SU-DHL-6 (cell line): ENCODE results near the gene WDR7.

Experiments
- H2AFZ ChIP-seq: fragments of 200-600 bp; sonication (generic); 2 replicates; pipeline ENCODE4 v1.6.1; 2014; ENCODE audit warnings: low read depth, mild to moderate bottlenecking, moderate library complexity, mixed read lengths, antibody characterized with exemption, low read length; ENCODE audit not compliant: severe bottlenecking
- H3F3A ChIP-seq: fragments of 200-600 bp; shearing (Covaris generic); 2 replicates; pipeline ENCODE4 v1.6.0; 2016; ENCODE audit warnings: antibody characterized with exemption, mild to moderate bottlenecking; ENCODE audit not compliant: insufficient read depth
- H3K27ac ChIP-seq: fragments of 200-600 bp; sonication (generic); 2 replicates; pipeline ENCODE4 v1.5.1; 2016; ENCODE audit warnings: low read depth, mild to moderate bottlenecking, low read length, moderate library complexity, mixed read lengths
- H3K27me3 ChIP-seq: fragments of 200-600 bp; sonication (generic), shearing (Covaris generic); 2 replicates; pipeline ENCODE4 v1.6.0; 2014; ENCODE audit warnings: mild to moderate bottlenecking, low read length
- H3K36me3 ChIP-seq: fragments of 200-600 bp; sonication (generic); 2 replicates; pipeline ENCODE4 v1.6.1; 2014; ENCODE audit warnings: mild to moderate bottlenecking, low read length, mixed read lengths
- H3K4me2 ChIP-seq: fragments of 300-600, 200-600 bp; shearing (Covaris generic), sonication (generic); 2 replicates; pipeline ENCODE4 v1.6.0; 2014; ENCODE audit warnings: low read length, low read depth, mild to moderate bottlenecking; ENCODE audit not compliant: poor library complexity, severe bottlenecking
- H3K4me3 ChIP-seq: fragments of 200-600 bp; sonication (generic); 2 replicates; pipeline ENCODE4 v1.5.1; 2014; ENCODE audit warnings: antibody characterized with exemption, low read length, mild to moderate bottlenecking, mixed read lengths; ENCODE audit not compliant: insufficient read depth, poor library complexity, severe bottlenecking
- H3K79me2 ChIP-seq: fragments of 200-600 bp; sonication (generic); 2 replicates; pipeline ENCODE4 v1.6.1; 2014; ENCODE audit warnings: mild to moderate bottlenecking, low read length, moderate library complexity; ENCODE audit not compliant: insufficient read depth
- H3K9ac ChIP-seq: fragments of 200-600 bp; sonication (generic); 2 replicates; pipeline ENCODE4 v1.7.0; 2014; ENCODE audit warnings: mild to moderate bottlenecking, low read length
- H3K9me2 ChIP-seq: fragments of 200-600 bp; sonication (generic); replicated peaks from 2 replicates; pipeline ENCODE4 v1.6.1; 2014; ENCODE audit warnings: low read length; ENCODE audit not compliant: insufficient read depth
- H3K9me3 ChIP-seq: fragments of 200-600 bp; sonication (generic); 2 replicates; pipeline ENCODE4 v1.6.1; 2014; ENCODE audit warnings: low read length, mixed read lengths; ENCODE audit not compliant: insufficient read depth
- H4K20me1 ChIP-seq: fragments of 200-600 bp; sonication (generic); 2 replicates; pipeline ENCODE4 v1.6.1; 2014; ENCODE audit warnings: low read depth, mild to moderate bottlenecking, antibody characterized with exemption, low read length, moderate library complexity, mixed read lengths
- EZH2phosphoT487 ChIP-seq: fragments of 200-600 bp; sonication (generic), shearing (Covaris generic); conservative IDR thresholded peaks from 2 replicates; pipeline ENCODE4 v1.6.1; 2018; ENCODE audit warnings: mild to moderate bottlenecking, antibody characterized with exemption, low read length, moderate library complexity, mixed read lengths
- TF ChIP-seq, protein P1 (sequence below): fragments of 200-600 bp; sonication (generic); IDR thresholded peaks from one replicate; pipeline ENCODE4 v1.5.1; 2017; ENCODE audit warnings: antibody characterized with exemption, mild to moderate bottlenecking, low read length, moderate library complexity; ENCODE audit not compliant: insufficient read depth, poor library complexity, severe bottlenecking

The WDR7 gene

GRCh38 chr18:57035590-57035989 lies 384.4 kb downstream of the WDR7 start:
- no peaks in the 10 kb centered on the region for H3K9me3 ChIP-seq
- H2AFZ ChIP-seq, result no peak overlapping the region
- no peak overlapping the region for H3K9ac ChIP-seq
- H3K27me3 ChIP-seq, result no peaks in the 10 kb centered on the region
- no peak overlapping the region for H3K27ac ChIP-seq
- H3F3A ChIP-seq, result no peaks in the 10 kb centered on the region
- H3K36me3 ChIP-seq, result no peaks in the 10 kb centered on the region
- TF ChIP-seq, protein P1, sequence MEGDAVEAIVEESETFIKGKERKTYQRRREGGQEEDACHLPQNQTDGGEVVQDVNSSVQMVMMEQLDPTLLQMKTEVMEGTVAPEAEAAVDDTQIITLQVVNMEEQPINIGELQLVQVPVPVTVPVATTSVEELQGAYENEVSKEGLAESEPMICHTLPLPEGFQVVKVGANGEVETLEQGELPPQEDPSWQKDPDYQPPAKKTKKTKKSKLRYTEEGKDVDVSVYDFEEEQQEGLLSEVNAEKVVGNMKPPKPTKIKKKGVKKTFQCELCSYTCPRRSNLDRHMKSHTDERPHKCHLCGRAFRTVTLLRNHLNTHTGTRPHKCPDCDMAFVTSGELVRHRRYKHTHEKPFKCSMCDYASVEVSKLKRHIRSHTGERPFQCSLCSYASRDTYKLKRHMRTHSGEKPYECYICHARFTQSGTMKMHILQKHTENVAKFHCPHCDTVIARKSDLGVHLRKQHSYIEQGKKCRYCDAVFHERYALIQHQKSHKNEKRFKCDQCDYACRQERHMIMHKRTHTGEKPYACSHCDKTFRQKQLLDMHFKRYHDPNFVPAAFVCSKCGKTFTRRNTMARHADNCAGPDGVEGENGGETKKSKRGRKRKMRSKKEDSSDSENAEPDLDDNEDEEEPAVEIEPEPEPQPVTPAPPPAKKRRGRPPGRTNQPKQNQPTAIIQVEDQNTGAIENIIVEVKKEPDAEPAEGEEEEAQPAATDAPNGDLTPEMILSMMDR, result no peak
- TF ChIP-seq EZH2phosphoT487, result no peak
- no peaks in the 10 kb centered on the region for H4K20me1 ChIP-seq
- no peaks in the 10 kb centered on the region for H3K9me2 ChIP-seq
- H3K79me2 ChIP-seq, result no peaks in the 10 kb centered on the region
- no peak overlapping the region for H3K4me2 ChIP-seq
- no peak overlapping the region for H3K4me3 ChIP-seq

GRCh38 chr18:57038395-57038794 lies 387.2 kb downstream of the WDR7 start:
- Histone ChIP-seq H3K9ac (no peak overlapping the region), H2AFZ (no peak overlapping the region), H3K4me3 (no peak overlapping the region), H3K36me3 (no peaks in the 10 kb centered on the region), H3K27me3 (no peaks in the 10 kb centered on the region), H3K9me3 (no peaks in the 10 kb centered on the region), H3F3A (no peaks in the 10 kb centered on the region), H4K20me1 (no peaks in the 10 kb centered on the region), H3K9me2 (no peaks in the 10 kb centered on the region), H3K27ac (no peak overlapping the region), H3K79me2 (no peaks in the 10 kb centered on the region), H3K4me2 (no peak overlapping the region)
- TF ChIP-seq, protein P1, result no peak
- TF ChIP-seq EZH2phosphoT487, result no peak

DNA sequence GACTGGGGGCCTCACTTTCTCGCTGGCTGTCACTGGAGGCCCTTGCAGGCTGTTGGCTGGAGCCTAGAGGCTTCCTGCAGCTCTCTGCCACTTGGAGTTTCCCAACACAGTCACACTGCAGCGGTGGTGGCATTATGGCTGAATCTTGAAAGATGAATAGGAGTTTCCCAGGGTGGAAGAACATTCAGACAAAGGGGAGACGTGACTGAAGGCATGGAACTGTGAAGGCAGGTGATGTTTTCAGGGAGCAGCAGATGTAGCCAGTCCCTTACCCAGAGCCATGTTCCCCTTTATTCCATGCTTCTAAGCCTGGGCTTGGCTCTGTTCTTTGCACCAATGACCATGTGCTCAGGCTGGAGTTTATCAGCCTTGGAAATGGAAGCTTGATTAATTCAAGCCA lies 389.0 kb downstream of the WDR7 start:
- Histone ChIP-seq H3K9me3 (no peaks in the 10 kb centered on the region), H3K9ac (no peak overlapping the region), H3K9me2 (no peaks in the 10 kb centered on the region), H3K27me3 (no peaks in the 10 kb centered on the region), H3F3A (no peaks in the 10 kb centered on the region), H3K79me2 (no peaks in the 10 kb centered on the region), H3K27ac (no peak overlapping the region), H2AFZ (no peak overlapping the region), H3K36me3 (no peaks in the 10 kb centered on the region), H3K4me3 (no peak overlapping the region), H3K4me2 (no peak overlapping the region), H4K20me1 (no peaks in the 10 kb centered on the region)
- TF ChIP-seq, protein P1, result no peak
- no peak for TF ChIP-seq EZH2phosphoT487

DNA sequence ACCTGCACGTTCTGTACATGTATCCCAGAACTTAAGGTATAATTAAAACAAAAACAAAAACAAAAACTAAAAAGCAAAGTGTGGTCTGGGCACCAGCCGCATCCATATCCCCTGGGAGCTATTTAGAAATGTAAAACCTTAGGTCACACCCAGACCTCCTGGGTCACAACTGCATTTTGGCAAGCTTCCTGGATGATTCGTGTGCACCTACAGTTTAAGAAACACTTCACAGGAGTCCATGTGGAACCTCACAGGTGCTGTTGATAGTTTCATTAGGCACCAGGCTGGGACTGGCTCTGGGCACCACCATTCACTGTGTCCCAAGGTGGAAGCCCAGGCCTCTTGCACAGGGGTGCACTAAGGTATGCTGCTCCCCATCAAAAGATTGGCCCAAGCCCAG lies 392.1 kb downstream of the WDR7 start:
- TF ChIP-seq EZH2phosphoT487, result no peak
- TF ChIP-seq, protein P1, result no peak
- Histone ChIP-seq H4K20me1 (no peaks in the 10 kb centered on the region), H3K4me2 (no peak overlapping the region), H3K79me2 (no peaks in the 10 kb centered on the region), H3K27ac (no peak overlapping the region), H2AFZ (no peak overlapping the region), H3K9me2 (no peaks in the 10 kb centered on the region), H3F3A (no peaks in the 10 kb centered on the region), H3K9ac (no peak overlapping the region), H3K36me3 (no peaks in the 10 kb centered on the region), H3K9me3 (no peaks in the 10 kb centered on the region), H3K27me3 (no peaks in the 10 kb centered on the region), H3K4me3 (no peak overlapping the region)
